Uterus (tissue), 4 donors: ENCODE measurements around the gene SPECC1. TPM values are rescaled to one million over a fixed set of nuclear protein-coding genes. Genes with fewer than 3 reads are reported as not detected.

ENCODE experiments used
- DNase-seq, 2 donors: peaks; one replicate each; pipeline ENCODE4 v3.0.0-alpha.2; 2019 to 2020
- H3K27ac ChIP-seq, 2 donors: fragments of 200-600 bp; sonication (generic); 1 replicate in 1 of 2; 2 replicates in 1 of 2; pipeline ENCODE4 v1.5.1; 2016 to 2018
- H3K27me3 ChIP-seq, 2 donors: fragments of 200-600 bp; sonication (generic); one replicate each; pipeline ENCODE4 v1.5.1; 2018 to 2019; ENCODE audit warnings: control low read depth in 1 of 2
- H3K36me3 ChIP-seq, 2 donors: fragments of 200-600 bp; sonication (generic); one replicate each; pipeline ENCODE4 v1.5.1; 2019; ENCODE audit warnings: control low read depth in 1 of 2
- H3K4me1 ChIP-seq, 2 donors: fragments of 200-600 bp; sonication (generic); one replicate each; pipeline ENCODE4 v1.5.1; 2018 to 2019; ENCODE audit warnings: control low read depth in 1 of 2
- H3K4me3 ChIP-seq, 2 donors: fragments of 200-600 bp; sonication (generic); 1 replicate in 1 of 2; 2 replicates in 1 of 2; pipeline ENCODE4 v1.5.1; 2018 to 2019; ENCODE audit warnings: mild to moderate bottlenecking in 1 of 2
- H3K9me3 ChIP-seq, 2 donors: fragments of 200-600 bp; sonication (generic); one replicate each; pipeline ENCODE4 v1.5.1; 2019; ENCODE audit warnings: control low read depth in 1 of 2
- POLR2A ChIP-seq, 2 donors: fragments of 450-650 bp; IDR thresholded peaks; one replicate each; pipeline ENCODE4 v1.6.1; 2016; ENCODE audit warnings: antibody characterized with exemption in 2 of 2, mild to moderate bottlenecking in 1 of 2, moderate library complexity in 1 of 2
- intact Hi-C: fragments of 100-400 bp; cut with DNase I; formaldehyde crosslinking; loops from one replicate; pipeline ENCODE4 v1.15.1; 2023; ENCODE audit warnings: low total_unique reads
- total RNA-seq, 4 donors: library from RNA; depleted of rRNA in 3 of 4; stranded (reverse); fragments of >200 nt in 3 of 4; gene quantifications; one replicate each; pipeline versions ENCODE4 v1.1.0 to v1.2.4, GENCODE V29; 2014 to 2023
- TF ChIP-seq, protein P1 (sequence below), 4 experiments: fragments of 200-600 bp in 2 of 4; fragments of 450-650 bp in 2 of 4; sonication (generic) in 2 of 4; IDR thresholded peaks; one replicate each; pipeline ENCODE4 v1.5.1; 2016 to 2019; ENCODE audit warnings: antibody characterized with exemption in 4 of 4, mild to moderate bottlenecking in 2 of 4, moderate library complexity in 1 of 4
- donor health status: DM: yes; HTN: yes; CAD: no.

Gene SPECC1
- total RNA-seq, 4 donors from 2014 or later: 22.6 to 63.0 (median 44.0) TPM

DNA sequence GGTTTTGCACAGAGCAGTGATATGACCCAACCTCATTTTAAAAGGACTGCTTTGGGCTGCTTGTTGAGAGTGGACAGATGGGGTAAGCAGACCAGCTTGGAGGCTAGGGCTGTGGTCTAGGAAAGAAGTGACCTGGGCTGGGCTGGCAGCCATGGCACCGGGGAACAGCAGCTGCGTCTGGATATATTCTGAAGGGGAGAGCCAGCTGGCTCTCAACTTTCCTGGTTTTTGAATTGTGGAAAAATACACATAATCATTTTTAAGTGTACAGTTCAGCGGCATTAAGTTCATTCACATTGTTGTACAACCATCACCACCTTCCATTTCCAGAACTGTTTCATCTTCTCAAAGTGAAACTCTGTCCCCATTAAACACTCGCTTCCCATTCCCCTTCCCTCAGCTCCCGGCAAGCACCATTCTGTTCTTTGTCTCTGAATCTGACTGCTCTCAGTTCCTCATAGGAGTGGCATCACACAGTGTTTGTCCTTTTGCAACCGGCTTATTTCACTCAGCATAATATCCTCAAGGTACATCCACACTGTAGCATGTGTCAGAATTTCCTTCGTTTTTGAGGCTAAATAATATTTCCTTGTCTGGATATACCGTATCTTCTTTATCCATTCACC is 113.2 kb downstream of the SPECC1 start:
- Histone ChIP-seq H3K27me3 (no peaks in the 10 kb centered on the region), H3K4me3 (no peak overlapping the region), H3K9me3 (no peaks in the 10 kb centered on the region), H3K36me3 (no peaks in the 10 kb centered on the region), H3K27ac (no peak overlapping the region), H3K4me1 (no peaks in the 10 kb centered on the region)
- intact Hi-C loops: loop anchor here (10.0 kb wide), 1 partner anchor 102 kb away; no protein-coding TSS in a partner anchor
- TF ChIP-seq, protein P1, sequence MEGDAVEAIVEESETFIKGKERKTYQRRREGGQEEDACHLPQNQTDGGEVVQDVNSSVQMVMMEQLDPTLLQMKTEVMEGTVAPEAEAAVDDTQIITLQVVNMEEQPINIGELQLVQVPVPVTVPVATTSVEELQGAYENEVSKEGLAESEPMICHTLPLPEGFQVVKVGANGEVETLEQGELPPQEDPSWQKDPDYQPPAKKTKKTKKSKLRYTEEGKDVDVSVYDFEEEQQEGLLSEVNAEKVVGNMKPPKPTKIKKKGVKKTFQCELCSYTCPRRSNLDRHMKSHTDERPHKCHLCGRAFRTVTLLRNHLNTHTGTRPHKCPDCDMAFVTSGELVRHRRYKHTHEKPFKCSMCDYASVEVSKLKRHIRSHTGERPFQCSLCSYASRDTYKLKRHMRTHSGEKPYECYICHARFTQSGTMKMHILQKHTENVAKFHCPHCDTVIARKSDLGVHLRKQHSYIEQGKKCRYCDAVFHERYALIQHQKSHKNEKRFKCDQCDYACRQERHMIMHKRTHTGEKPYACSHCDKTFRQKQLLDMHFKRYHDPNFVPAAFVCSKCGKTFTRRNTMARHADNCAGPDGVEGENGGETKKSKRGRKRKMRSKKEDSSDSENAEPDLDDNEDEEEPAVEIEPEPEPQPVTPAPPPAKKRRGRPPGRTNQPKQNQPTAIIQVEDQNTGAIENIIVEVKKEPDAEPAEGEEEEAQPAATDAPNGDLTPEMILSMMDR (IDR thresholded peaks at IDR 0.05): no peak
- TF ChIP-seq POLR2A (IDR thresholded peaks at IDR 0.05): no peak
- no peak for DNase-seq

DNA sequence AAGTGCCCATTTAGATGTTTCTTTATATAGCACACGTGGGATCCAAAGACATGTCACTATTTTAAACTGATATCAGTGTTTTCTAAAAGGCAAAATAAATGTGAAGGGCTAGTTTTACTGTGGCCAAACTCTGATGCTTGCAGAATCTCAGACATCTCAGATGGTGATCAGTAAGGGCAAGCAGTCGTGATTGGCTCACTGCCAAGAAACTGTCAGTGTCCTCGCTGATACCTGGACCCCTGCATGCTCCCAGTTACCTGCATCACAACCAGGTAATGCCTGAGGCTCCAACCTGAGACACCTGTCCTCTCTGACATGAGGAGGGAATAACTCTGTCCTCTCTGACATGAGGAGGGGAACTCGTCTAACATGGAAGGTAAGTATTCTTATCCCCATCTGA is 114.0 kb downstream of the SPECC1 start:
- no peak for DNase-seq
- H3K9me3 ChIP-seq: no peaks in the 10 kb centered on the region
- no peaks in the 10 kb centered on the region for H3K27me3 ChIP-seq
- H3K36me3 ChIP-seq: no peaks in the 10 kb centered on the region
- intact Hi-C loops: loop anchor here (10.0 kb wide), 1 partner anchor 102 kb away; no protein-coding TSS in a partner anchor
- H3K27ac ChIP-seq: no peak overlapping the region
- no peak for TF ChIP-seq POLR2A (IDR thresholded peaks at IDR 0.05)
- TF ChIP-seq, protein P1 (IDR thresholded peaks at IDR 0.05): no peak
- no peaks in the 10 kb centered on the region for H3K4me1 ChIP-seq
- H3K4me3 ChIP-seq: no peak overlapping the region

DNA sequence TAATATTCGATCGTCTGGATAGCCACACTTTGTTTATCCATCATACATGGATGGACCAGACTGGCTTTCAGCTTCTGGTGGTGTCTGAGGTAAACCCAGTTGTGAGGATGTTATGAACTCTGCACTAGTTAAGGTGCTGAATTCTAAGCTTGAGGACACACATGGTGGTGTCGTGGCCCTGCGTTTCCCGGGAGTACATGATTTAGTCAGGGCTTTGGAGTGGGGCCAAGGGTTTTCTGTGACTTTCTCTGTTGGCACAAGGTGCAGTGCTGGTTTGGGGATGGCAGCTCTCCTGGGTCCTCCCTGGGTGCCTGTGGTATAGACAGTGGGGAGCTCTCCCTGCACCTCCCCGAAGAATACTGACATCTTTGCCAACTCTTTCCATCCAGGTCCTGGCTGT is 116.6 kb downstream of the SPECC1 start:
- Histone ChIP-seq H3K4me3 (no peak overlapping the region), H3K4me1 (no peaks in the 10 kb centered on the region), H3K9me3 (no peaks in the 10 kb centered on the region), H3K27me3 (no peaks in the 10 kb centered on the region), H3K27ac (no peak overlapping the region), H3K36me3 (no peaks in the 10 kb centered on the region)
- no peak for DNase-seq
- TF ChIP-seq, protein P1 (IDR thresholded peaks at IDR 0.05): no peak
- no peak for TF ChIP-seq POLR2A (IDR thresholded peaks at IDR 0.05)
- intact Hi-C loops: loop anchor here (10.0 kb wide), 1 partner anchor 99 kb away; no protein-coding TSS in a partner anchor

DNA sequence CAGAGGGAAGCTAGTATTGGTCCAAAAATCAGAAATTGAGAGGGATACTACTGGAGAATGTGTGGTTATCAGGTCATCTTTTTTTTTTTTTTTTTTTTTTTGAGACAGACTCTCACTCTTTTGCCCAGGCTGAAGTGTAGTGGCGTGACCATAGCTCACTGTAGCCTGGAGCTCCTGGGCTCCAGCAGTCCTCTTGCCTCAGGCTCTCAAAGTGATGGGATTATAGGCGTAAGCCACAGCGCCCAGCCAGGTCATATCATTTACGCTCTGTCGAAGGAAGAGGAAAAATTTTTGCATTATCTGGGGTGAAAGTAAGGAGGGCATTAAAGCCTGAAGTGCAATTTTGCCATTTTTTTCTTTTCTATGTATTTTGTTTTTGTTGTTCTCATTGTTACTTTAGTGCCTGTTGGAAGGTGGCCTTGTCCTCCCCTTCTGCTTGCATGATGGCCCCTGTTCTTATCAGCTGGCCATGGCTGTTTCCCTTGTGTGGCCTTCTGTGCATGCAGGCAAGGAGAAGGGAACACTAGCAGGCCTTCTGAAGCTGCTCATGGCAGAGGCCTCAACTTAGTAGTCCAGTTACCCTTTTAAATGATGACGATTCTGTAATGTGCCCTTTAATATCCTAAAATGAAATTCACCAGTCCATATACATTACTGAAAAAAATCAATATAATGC is 118.3 kb downstream of the SPECC1 start:
- H3K4me1 ChIP-seq: no peaks in the 10 kb centered on the region
- no peaks in the 10 kb centered on the region for H3K9me3 ChIP-seq
- H3K4me3 ChIP-seq: no peak overlapping the region
- intact Hi-C loops: loop anchor here (10.0 kb wide), 1 partner anchor 97 kb away; no protein-coding TSS in a partner anchor
- DNase-seq: no peak
- H3K36me3 ChIP-seq: no peaks in the 10 kb centered on the region
- H3K27ac ChIP-seq: no peak overlapping the region
- no peaks in the 10 kb centered on the region for H3K27me3 ChIP-seq
- TF ChIP-seq, protein P1 (IDR thresholded peaks at IDR 0.05): no peak
- no peak for TF ChIP-seq POLR2A (IDR thresholded peaks at IDR 0.05)

- DNase-seq: no peak
- H3K4me3 ChIP-seq: no peak overlapping the region
- no peaks in the 10 kb centered on the region for H3K27me3 ChIP-seq
- H3K36me3 ChIP-seq: no peaks in the 10 kb centered on the region
- no peak overlapping the region for H3K27ac ChIP-seq
- H3K4me1 ChIP-seq: no peaks in the 10 kb centered on the region
- TF ChIP-seq, protein P1 (IDR thresholded peaks at IDR 0.05): no peak
- no peak for TF ChIP-seq POLR2A (IDR thresholded peaks at IDR 0.05)
- intact Hi-C loops: loop anchor here (10.0 kb wide), 1 partner anchor 97 kb away; no protein-coding TSS in a partner anchor
- H3K9me3 ChIP-seq: no peaks in the 10 kb centered on the region
These were observed 119.0 kb downstream of the SPECC1 start for GRCh38 chr17:20128036-20128667.
